ENCODE results near the gene NOX3. TPM values are rescaled to one million over a fixed set of nuclear protein-coding genes. Genes with fewer than 3 reads are reported as not detected.

NOX3 gene
- total RNA-seq, 1 donor from 2014 or later = 0.17 TPM

DNA sequence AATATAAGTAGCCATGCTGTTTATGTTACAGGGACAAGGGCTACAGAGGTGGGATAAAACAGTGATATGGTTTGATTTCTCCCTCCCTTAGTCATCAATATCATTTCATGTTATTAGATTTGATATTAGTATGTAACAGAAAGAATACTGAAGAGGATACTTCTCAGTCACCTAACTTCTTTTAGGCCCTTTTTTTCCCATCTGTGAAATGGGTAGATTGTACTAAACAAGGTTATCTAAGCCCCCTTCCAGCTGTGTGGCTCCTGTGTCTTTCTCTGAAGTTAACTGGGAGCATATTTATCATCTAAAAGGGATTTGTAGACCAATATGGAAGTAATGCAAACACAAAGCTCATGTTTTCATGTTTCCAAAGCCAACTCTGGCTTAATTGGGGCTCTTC, 7.7 kb downstream of the NOX3 start:
- no peak for DNase-seq (ENCODE audit: low read depth)
- no peaks in the 10 kb centered on the region for H3K36me3 ChIP-seq (ENCODE audit: control insufficient read depth, insufficient read depth, low read length)
- H3K27me3 ChIP-seq (ENCODE audit: control insufficient read depth, insufficient read depth, low read length) = no peaks in the 10 kb centered on the region
- TF ChIP-seq, protein P1, sequence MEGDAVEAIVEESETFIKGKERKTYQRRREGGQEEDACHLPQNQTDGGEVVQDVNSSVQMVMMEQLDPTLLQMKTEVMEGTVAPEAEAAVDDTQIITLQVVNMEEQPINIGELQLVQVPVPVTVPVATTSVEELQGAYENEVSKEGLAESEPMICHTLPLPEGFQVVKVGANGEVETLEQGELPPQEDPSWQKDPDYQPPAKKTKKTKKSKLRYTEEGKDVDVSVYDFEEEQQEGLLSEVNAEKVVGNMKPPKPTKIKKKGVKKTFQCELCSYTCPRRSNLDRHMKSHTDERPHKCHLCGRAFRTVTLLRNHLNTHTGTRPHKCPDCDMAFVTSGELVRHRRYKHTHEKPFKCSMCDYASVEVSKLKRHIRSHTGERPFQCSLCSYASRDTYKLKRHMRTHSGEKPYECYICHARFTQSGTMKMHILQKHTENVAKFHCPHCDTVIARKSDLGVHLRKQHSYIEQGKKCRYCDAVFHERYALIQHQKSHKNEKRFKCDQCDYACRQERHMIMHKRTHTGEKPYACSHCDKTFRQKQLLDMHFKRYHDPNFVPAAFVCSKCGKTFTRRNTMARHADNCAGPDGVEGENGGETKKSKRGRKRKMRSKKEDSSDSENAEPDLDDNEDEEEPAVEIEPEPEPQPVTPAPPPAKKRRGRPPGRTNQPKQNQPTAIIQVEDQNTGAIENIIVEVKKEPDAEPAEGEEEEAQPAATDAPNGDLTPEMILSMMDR (IDR thresholded peaks at IDR 0.05; ENCODE audit: insufficient read depth, low read length, poor library complexity, severe bottlenecking) = no peak
- H3K4me3 ChIP-seq (ENCODE audit: low read depth, low read length) = no peak overlapping the region

DNA sequence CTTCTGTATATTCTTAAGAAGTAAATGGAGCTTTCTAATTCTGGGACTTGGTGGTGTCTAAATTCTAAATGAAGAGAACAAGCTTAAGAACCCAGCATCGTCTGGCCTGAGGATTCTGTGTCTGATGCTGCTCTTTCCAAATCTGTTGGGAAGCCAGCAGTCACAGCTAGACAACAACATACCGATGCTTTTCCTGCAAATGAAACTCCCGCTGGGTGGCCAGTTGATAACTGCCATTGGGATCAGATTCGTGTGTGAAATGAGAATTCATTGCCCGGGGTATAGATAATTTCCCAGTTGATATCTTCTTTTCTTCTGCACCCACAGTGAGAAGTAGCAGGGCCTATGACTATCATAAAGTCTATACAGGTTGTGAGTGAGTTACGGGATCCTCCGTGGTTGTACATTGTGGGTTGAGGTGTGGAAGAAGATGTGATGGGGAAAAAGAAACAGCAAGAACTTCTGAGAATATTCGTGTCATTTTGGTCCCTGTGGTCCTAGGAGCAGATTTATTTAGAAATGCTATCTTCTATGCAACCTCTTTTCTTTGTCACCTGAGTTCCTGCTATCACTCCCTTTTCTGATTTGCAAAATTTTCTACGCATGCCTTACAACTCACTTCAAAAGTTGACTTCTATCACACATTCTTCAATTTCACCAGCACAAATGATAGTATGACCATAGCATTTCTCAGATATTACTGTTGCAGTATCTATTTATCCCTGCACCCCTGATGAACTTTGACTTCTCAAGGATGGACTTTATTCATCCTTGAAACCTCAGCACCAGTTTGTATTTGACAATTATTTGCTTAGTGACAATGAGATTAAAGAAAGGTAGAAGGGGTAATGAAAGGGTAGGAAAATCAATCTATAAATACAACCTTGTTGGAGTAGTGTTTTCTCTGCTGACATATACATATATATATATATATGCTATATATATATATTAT, 10.4 kb downstream of the NOX3 start:
- H3K4me3 ChIP-seq (ENCODE audit: low read depth, low read length) = no peak overlapping the region
- TF ChIP-seq, protein P1 (IDR thresholded peaks at IDR 0.05; ENCODE audit: insufficient read depth, low read length, poor library complexity, severe bottlenecking) = no peak
- no peaks in the 10 kb centered on the region for H3K27me3 ChIP-seq (ENCODE audit: control insufficient read depth, insufficient read depth, low read length)
- H3K36me3 ChIP-seq (ENCODE audit: control insufficient read depth, insufficient read depth, low read length) = no peaks in the 10 kb centered on the region
- no peak for DNase-seq (ENCODE audit: low read depth)

DNA sequence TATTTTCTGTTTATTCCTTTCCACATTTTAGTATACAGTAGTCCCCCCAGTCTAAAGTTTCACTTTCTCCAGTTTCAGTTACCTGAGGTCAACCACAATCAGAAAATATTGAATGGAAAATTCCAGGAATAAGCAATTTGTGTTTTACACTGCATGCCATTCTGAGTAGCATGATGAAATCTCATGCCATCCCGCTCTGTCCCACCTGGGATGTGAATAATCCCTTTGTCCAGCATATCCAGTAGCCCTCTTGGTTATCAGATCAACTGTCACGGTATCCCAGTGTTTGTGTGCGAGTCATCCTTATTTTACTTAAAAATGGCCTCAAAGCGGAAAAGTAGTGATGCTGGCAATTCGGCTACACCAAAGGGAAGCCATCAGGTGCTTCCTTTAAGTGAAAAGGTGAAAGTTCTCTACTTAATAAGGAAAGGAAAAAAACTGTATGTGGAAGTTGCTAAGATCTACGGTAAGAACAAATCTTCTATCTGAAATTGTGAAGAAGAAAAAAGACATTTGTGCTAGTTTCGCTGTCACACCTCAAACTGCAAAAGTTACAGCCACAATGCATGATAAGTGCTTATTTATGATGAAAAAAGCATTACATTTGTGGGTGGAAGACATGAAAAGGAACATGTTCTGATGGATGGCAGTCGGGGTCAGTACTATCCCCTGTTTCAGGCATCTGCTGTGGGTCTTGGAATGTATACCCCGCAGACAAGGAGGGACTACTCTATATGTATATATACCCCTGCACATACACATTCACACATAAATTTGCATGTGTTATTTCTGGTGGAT, 11.3 kb downstream of the NOX3 start:
- Histone ChIP-seq H3K36me3 (ENCODE audit: control insufficient read depth, insufficient read depth, low read length) (no peaks in the 10 kb centered on the region), H3K4me3 (ENCODE audit: low read depth, low read length) (no peak overlapping the region), H3K27me3 (ENCODE audit: control insufficient read depth, insufficient read depth, low read length) (no peaks in the 10 kb centered on the region)
- TF ChIP-seq, protein P1 (IDR thresholded peaks at IDR 0.05; ENCODE audit: insufficient read depth, low read length, poor library complexity, severe bottlenecking) = no peak
- DNase-seq (ENCODE audit: low read depth) = peak; percentile 23

DNA sequence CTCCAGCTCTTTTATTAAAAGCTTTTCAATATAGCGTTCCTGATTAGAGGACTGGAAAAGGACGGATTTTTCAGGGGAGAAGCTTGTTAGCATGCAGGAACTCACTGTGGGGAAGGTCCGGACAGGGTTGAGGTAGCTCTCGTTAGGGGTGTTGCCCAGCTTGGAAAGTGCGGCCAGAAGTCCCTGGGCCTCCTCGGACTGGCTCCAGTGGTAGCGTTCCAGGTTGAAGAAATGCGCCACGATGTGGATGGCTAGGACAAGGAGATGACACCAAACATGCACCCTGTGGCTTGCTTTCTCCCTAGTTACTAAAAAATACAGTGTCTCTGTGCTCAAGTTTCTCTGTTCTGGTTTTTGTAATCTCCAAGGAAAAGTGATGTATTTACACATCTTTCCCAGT, 12.5 kb downstream of the NOX3 start:
- H3K4me3 ChIP-seq (ENCODE audit: low read depth, low read length) = no peak overlapping the region
- TF ChIP-seq, protein P1 (IDR thresholded peaks at IDR 0.05; ENCODE audit: insufficient read depth, low read length, poor library complexity, severe bottlenecking) = no peak
- no peak for DNase-seq (ENCODE audit: low read depth)
- no peaks in the 10 kb centered on the region for H3K27me3 ChIP-seq (ENCODE audit: control insufficient read depth, insufficient read depth, low read length)
- H3K36me3 ChIP-seq (ENCODE audit: control insufficient read depth, insufficient read depth, low read length) = no peaks in the 10 kb centered on the region

DNA sequence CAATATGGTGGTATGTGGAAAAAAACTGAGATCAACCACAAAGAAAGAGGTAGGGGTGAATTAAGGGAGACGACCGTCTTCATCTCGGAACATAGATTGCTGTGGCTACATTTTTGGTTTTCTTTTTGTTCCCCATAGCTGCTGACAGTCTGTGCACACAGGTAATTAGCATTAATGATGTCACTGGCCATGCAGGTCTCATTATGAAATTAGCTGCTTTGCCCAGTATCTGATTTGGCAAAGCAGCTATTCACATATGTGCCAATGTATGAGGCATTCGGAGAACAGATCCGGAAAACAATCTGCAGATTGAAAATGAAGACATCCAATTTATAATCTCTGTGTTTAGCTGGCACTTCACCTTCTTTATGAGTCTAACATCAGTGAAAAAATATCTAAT, 13.1 kb downstream of the NOX3 start:
- Histone ChIP-seq H3K4me3 (ENCODE audit: low read depth, low read length) (no peak overlapping the region), H3K36me3 (ENCODE audit: control insufficient read depth, insufficient read depth, low read length) (no peaks in the 10 kb centered on the region), H3K27me3 (ENCODE audit: control insufficient read depth, insufficient read depth, low read length) (no peaks in the 10 kb centered on the region)
- DNase-seq (ENCODE audit: low read depth) = no peak
- TF ChIP-seq, protein P1 (IDR thresholded peaks at IDR 0.05; ENCODE audit: insufficient read depth, low read length, poor library complexity, severe bottlenecking) = no peak

Measured in kidney epithelial cell (primary cell).